Measurements from ENCODE around the gene MYO15A. TPM values are rescaled to one million over a fixed set of nuclear protein-coding genes. Genes with fewer than 3 reads are reported as not detected.

MYO15A gene
- total RNA-seq, 2 donors from 2014 or later: 1.7 to 2.4 TPM

DNA sequence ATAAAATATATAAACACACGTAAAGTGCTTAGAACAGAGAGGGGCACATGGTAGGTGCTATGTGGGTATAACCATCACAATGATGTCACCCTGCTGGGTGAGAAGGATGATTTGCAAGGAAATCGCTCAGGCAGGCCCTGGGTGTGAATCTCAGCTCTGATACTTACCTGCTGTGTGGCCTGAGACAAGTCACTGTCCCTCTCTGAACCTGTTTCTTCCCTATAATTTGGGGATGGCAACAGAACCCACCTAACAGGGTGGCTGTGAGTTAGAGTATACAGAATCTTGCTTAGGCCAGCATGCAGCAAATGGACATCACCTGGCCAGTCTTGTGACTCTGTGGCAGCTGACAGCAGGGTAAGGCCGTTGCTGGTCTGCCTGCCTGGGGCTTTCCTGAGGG is 38.4 kb downstream of the MYO15A start:
- TF ChIP-seq, protein P1, sequence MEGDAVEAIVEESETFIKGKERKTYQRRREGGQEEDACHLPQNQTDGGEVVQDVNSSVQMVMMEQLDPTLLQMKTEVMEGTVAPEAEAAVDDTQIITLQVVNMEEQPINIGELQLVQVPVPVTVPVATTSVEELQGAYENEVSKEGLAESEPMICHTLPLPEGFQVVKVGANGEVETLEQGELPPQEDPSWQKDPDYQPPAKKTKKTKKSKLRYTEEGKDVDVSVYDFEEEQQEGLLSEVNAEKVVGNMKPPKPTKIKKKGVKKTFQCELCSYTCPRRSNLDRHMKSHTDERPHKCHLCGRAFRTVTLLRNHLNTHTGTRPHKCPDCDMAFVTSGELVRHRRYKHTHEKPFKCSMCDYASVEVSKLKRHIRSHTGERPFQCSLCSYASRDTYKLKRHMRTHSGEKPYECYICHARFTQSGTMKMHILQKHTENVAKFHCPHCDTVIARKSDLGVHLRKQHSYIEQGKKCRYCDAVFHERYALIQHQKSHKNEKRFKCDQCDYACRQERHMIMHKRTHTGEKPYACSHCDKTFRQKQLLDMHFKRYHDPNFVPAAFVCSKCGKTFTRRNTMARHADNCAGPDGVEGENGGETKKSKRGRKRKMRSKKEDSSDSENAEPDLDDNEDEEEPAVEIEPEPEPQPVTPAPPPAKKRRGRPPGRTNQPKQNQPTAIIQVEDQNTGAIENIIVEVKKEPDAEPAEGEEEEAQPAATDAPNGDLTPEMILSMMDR (conservative IDR thresholded peaks at IDR 0.05): no peak
- H3K4me1 ChIP-seq (ENCODE audit: control insufficient read depth, insufficient read depth, low read length): no peaks in the 10 kb centered on the region
- no peak overlapping the region for H3K4me3 ChIP-seq (ENCODE audit: low read length)
- no peaks in the 10 kb centered on the region for H3K36me3 ChIP-seq (ENCODE audit: control insufficient read depth, insufficient read depth, low read length)
- no peaks in the 10 kb centered on the region for H3K9me3 ChIP-seq (ENCODE audit: control insufficient read depth, low read length)
- H3K27ac Mint-ChIP-seq: no peak overlapping the region
- no peaks in the 10 kb centered on the region for H3K9me3 Mint-ChIP-seq
- H3K4me1 Mint-ChIP-seq: peaks cover 5% of the 10 kb centered on the region
- peaks cover 12% of the 10 kb centered on the region for H3K27me3 Mint-ChIP-seq (ENCODE audit: insufficient read depth)
- no peak overlapping the region for H3K9ac ChIP-seq (ENCODE audit: extremely low read depth, low read length, poor library complexity, severe bottlenecking)
- no peaks in the 10 kb centered on the region for H3K36me3 Mint-ChIP-seq (ENCODE audit: low read depth)
- WGBS, 2 experiments (ENCODE audit: insufficient coverage in 1 of 2, insufficient read length in 1 of 2): 84 to 100% methylated on average over 1 to 3 of the region's 3 CpGs
- H3K27me3 ChIP-seq (ENCODE audit: control insufficient read depth, insufficient read depth, low read length, poor library complexity, severe bottlenecking): no peaks in the 10 kb centered on the region
- no peak overlapping the region for H3K27ac ChIP-seq (ENCODE audit: low read depth, low read length)
- no peak for DNase-seq
- no peak overlapping the region for H3K4me3 Mint-ChIP-seq

DNA sequence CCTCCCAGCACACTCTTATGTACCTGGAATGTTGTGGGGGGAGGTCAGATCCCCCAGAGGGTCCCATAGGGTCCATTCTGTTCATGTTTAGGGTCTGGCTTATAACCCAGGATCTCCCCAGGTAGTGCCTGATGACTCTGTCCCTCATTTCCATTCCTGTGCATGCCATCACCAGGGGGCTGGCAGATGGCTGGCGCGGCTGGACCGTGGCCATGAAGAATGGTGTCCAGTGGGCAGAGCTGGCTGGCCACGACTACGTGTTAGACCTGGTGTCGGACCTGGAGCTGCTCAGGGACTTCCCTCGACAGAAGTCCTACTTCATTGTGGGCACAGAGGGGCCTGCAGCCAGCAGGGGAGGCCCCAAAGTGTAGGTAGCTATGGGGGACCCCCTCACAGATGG is 40.0 kb downstream of the MYO15A start:
- Histone ChIP-seq H3K4me3 (ENCODE audit: low read length) (no peak overlapping the region), H3K9me3 (ENCODE audit: control insufficient read depth, low read length) (no peaks in the 10 kb centered on the region), H3K27ac (ENCODE audit: low read depth, low read length) (no peak overlapping the region), H3K9ac (ENCODE audit: extremely low read depth, low read length, poor library complexity, severe bottlenecking) (no peak overlapping the region), H3K27me3 (ENCODE audit: control insufficient read depth, insufficient read depth, low read length, poor library complexity, severe bottlenecking) (no peaks in the 10 kb centered on the region), H3K4me1 (ENCODE audit: control insufficient read depth, insufficient read depth, low read length) (peaks cover 3% of the 10 kb centered on the region), H3K36me3 (ENCODE audit: control insufficient read depth, insufficient read depth, low read length) (no peaks in the 10 kb centered on the region)
- H3K4me1 Mint-ChIP-seq: no peaks in the 10 kb centered on the region
- no peak overlapping the region for H3K27ac Mint-ChIP-seq
- DNase-seq: no peak
- WGBS, 2 experiments (ENCODE audit: insufficient coverage in 1 of 2, insufficient read length in 1 of 2): 88 to 89% methylated on average over 6 to 7 of the region's 7 CpGs
- no peak overlapping the region for H3K4me3 Mint-ChIP-seq
- peaks cover 12% of the 10 kb centered on the region for H3K27me3 Mint-ChIP-seq (ENCODE audit: insufficient read depth)
- H3K36me3 Mint-ChIP-seq (ENCODE audit: low read depth): no peaks in the 10 kb centered on the region
- TF ChIP-seq, protein P1 (conservative IDR thresholded peaks at IDR 0.05): no peak
- no peaks in the 10 kb centered on the region for H3K9me3 Mint-ChIP-seq

DNA sequence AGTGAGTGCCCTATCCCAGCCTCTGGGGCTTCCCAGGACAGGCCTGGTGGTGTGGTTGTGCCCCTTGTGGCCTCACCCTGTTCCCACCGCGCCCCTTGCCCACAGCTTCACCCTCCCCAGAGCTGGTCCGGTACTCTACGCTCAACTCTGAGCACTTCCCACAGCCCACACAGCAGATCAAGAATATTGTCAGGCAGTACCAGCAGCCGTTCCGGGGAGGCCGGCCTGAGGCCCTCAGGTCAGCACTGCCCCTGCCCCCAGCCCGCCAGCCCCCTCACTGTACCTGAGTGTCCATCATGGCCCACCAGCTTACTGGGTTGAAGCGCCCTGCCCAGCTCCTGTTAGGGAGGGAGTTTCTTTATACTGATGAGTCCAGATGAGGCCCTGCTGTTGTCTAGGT is 42.7 kb downstream of the MYO15A start:
- WGBS, 2 experiments (ENCODE audit: insufficient coverage in 1 of 2, insufficient read length in 1 of 2): 78 to 100% methylated on average over 1 to 9 of the region's 9 CpGs
- Histone ChIP-seq H3K36me3 (ENCODE audit: control insufficient read depth, insufficient read depth, low read length) (no peaks in the 10 kb centered on the region), H3K9me3 (ENCODE audit: control insufficient read depth, low read length) (no peaks in the 10 kb centered on the region), H3K4me3 (ENCODE audit: low read length) (no peak overlapping the region), H3K27me3 (ENCODE audit: control insufficient read depth, insufficient read depth, low read length, poor library complexity, severe bottlenecking) (no peaks in the 10 kb centered on the region), H3K9ac (ENCODE audit: extremely low read depth, low read length, poor library complexity, severe bottlenecking) (no peak overlapping the region), H3K4me1 (ENCODE audit: control insufficient read depth, insufficient read depth, low read length) (peaks cover 3% of the 10 kb centered on the region), H3K27ac (ENCODE audit: low read depth, low read length) (peak overlapping the region; percentile 32)
- Mint-ChIP-seq H3K9me3 (no peaks in the 10 kb centered on the region), H3K27ac (no peak overlapping the region), H3K4me1 (no peaks in the 10 kb centered on the region), H3K36me3 (ENCODE audit: low read depth) (no peaks in the 10 kb centered on the region), H3K4me3 (no peak overlapping the region), H3K27me3 (ENCODE audit: insufficient read depth) (peaks cover 2% of the 10 kb centered on the region)
- TF ChIP-seq, protein P1 (conservative IDR thresholded peaks at IDR 0.05): no peak
- DNase-seq: no peak

All from endodermal cell (in vitro differentiated cells).